Endothelial cell of umbilical vein (primary cell): ENCODE measurements around the gene TAMALIN. TPM values are rescaled to one million over a fixed set of nuclear protein-coding genes. Genes with fewer than 3 reads are reported as not detected.

ENCODE experiments used
- BruUV-seq: library from RNA; stranded (reverse); fragments of 400-500 nt; replicated peaks from 2 replicates; lab custom pipeline; 2021; lab: Mats Ljungman, UMichigan
- CTCF ChIA-PET: fragments of 300-600, 350-600 bp; sonication (Branson Sonifier 250); formaldehyde crosslinking; loops from one replicate; lab custom pipeline; 2021; ENCODE audit warnings: antibody characterized with exemption, inconsistent platforms; lab: Charles Lee
- POLR2A ChIA-PET: fragments of 300-600, 350-600 bp; sonication (Branson Sonifier 250); formaldehyde crosslinking; loops from one replicate; lab custom pipeline; 2021; ENCODE audit warnings: antibody characterized with exemption, inconsistent platforms; lab: Charles Lee
- DNase-seq: peaks from one replicate; pipeline ENCODE4 v3.0.0-alpha.2; 2011; ENCODE audit warnings: low read depth, low spot score
- FAIRE-seq: peaks from 2 replicates; lab custom pipeline; 2011; peaks lifted over from hg19 to GRCh38; lab: Jason Lieb, UNC
- H2AFZ ChIP-seq: 2 replicates; pipeline ENCODE4 v1.6.0; 2012; ENCODE audit warnings: low read depth, low read length, control low read depth, inconsistent platforms
- H3K27ac ChIP-seq: 2 replicates; pipeline ENCODE4 v1.5.1; 2011; ENCODE audit warnings: low read depth, mild to moderate bottlenecking, control low read depth, low read length, moderate library complexity; ENCODE audit not compliant: insufficient read depth
- H3K27me3 ChIP-seq, 2 experiments: 2 replicates each; pipeline versions ENCODE4 v1.6.0 to v1.6.1; 2011; ENCODE audit warnings: low read length in 2 of 2, mixed read lengths in 1 of 2; ENCODE audit not compliant: control insufficient read depth in 2 of 2, insufficient read depth in 2 of 2
- H3K36me3 ChIP-seq, 2 experiments: 2 replicates in 1 of 2; 3 replicates in 1 of 2; pipeline ENCODE4 v1.5.1; 2011; ENCODE audit warnings: low read length in 2 of 2, mild to moderate bottlenecking in 1 of 2, moderate library complexity in 1 of 2; ENCODE audit not compliant: control insufficient read depth in 2 of 2, insufficient read depth in 2 of 2; ENCODE audit errors: extremely low read depth in 1 of 2
- H3K4me1 ChIP-seq: 3 replicates; pipeline ENCODE4 v1.5.1; 2011; ENCODE audit warnings: mild to moderate bottlenecking, low read length; ENCODE audit not compliant: control insufficient read depth, insufficient read depth; ENCODE audit errors: extremely low read depth
- H3K4me2 ChIP-seq: 2 replicates; pipeline ENCODE4 v1.6.1; 2011; ENCODE audit warnings: low read length, control low read depth, mixed read lengths; ENCODE audit not compliant: insufficient read depth
- H3K4me3 ChIP-seq, 3 experiments: fragments of 200-600 bp in 1 of 3; sonication (generic), shearing (Covaris generic) in 1 of 3; replicated peaks in 1 of 3; 2 replicates each; pipeline ENCODE4 v1.5.1; 2011 to 2016; ENCODE audit warnings: control low read depth in 3 of 3, low read length in 3 of 3, mild to moderate bottlenecking in 2 of 3, inconsistent platforms in 1 of 3, low read depth in 1 of 3, moderate library complexity in 1 of 3; ENCODE audit not compliant: insufficient read depth in 1 of 3
- H3K79me2 ChIP-seq: 2 replicates; pipeline ENCODE4 v1.6.0; 2012; ENCODE audit warnings: low read length, inconsistent platforms; ENCODE audit not compliant: control insufficient read depth, insufficient read depth
- H3K9ac ChIP-seq: replicated peaks from 2 replicates; pipeline ENCODE3; 2011; ENCODE audit warnings: low read length, control low read depth; ENCODE audit not compliant: insufficient read depth; ENCODE audit errors: extremely low read depth
- H3K9me1 ChIP-seq: replicated peaks from 3 replicates; pipeline ENCODE4 v1.6.0; 2011; ENCODE audit warnings: mild to moderate bottlenecking, low read length; ENCODE audit not compliant: control insufficient read depth, insufficient read depth; ENCODE audit errors: extremely low read depth
- H3K9me3 ChIP-seq: replicated peaks from 2 replicates; pipeline ENCODE4 v1.5.1; 2012; ENCODE audit warnings: low read length, inconsistent platforms; ENCODE audit not compliant: control insufficient read depth, insufficient read depth
- H4K20me1 ChIP-seq: replicated peaks from 2 replicates; pipeline ENCODE3; 2011; ENCODE audit warnings: mild to moderate bottlenecking, low read length; ENCODE audit not compliant: control insufficient read depth, insufficient read depth; ENCODE audit errors: extremely low read depth
- EZH2 ChIP-seq: IDR thresholded peaks from 2 replicates; pipeline ENCODE4 v1.6.1; 2012; ENCODE audit warnings: borderline replicate concordance, low read depth, mild to moderate bottlenecking, moderate library complexity, low read length, inconsistent platforms; ENCODE audit not compliant: severe bottlenecking
- FOS ChIP-seq: IDR thresholded peaks from 2 replicates; pipeline ENCODE4 v1.6.1; 2011; ENCODE audit warnings: mild to moderate bottlenecking, low read length, moderate library complexity, borderline replicate concordance; ENCODE audit not compliant: insufficient read depth
- MAX ChIP-seq: IDR thresholded peaks from 2 replicates; pipeline ENCODE4 v1.6.1; 2011; ENCODE audit not compliant: insufficient read depth, insufficient read length
- POLR2A ChIP-seq: IDR thresholded peaks from 2 replicates; pipeline ENCODE4 v1.6.1; 2012; ENCODE audit warnings: low read depth, mild to moderate bottlenecking, control low read depth, low read length
- dilution Hi-C: fragments of 300-500 bp; cut with MboI; formaldehyde crosslinking; loops from one replicate; pipeline ENCODE4 v1.15.0; 2019; ENCODE audit warnings: low sequenced_read_pairs; ENCODE audit not compliant: extremely low pct_ligation_motif_present
- intact Hi-C: fragments of 100-400 bp; cut with micrococcal nuclease; formaldehyde crosslinking; loops from one replicate; pipeline ENCODE4 v1.10.0; 2022
- polyA plus RNA-seq, 4 experiments: library from polyadenylated mRNA; depleted of rRNA in 3 of 4; stranded (reverse) in 3 of 4; unstranded in 1 of 4; fragments of >200 nt; gene quantifications; 2 replicates each; pipeline versions ENCODE4 v1.2.1 to v1.2.3, GENCODE V29; 2011 to 2012; ENCODE audit warnings: missing spikeins in 1 of 4
- total RNA-seq: library from RNA; stranded (reverse); gene quantifications from 2 replicates; pipeline ENCODE4 v1.2.3, GENCODE V29; 2021

Gene TAMALIN
- total and polyA plus RNA-seq, 2 donors (not counting 3 experiments of a cell fraction or from before 2014, with no cell fraction given): 53.3 to 87.5 TPM

- no peak overlapping the region for H3K27ac ChIP-seq
- no peak overlapping the region for H3K4me3 ChIP-seq
- FAIRE-seq (no peak), DNase-seq (no peak)
- H3K36me3 ChIP-seq: peaks cover 0 to 2% of the 10 kb centered on the region in 2 experiments
- H3K9me3 ChIP-seq: no peaks in the 10 kb centered on the region
- no peak overlapping the region for H2AFZ ChIP-seq
- peaks cover 32% of the 10 kb centered on the region for H3K4me1 ChIP-seq
- ChIA-PET CTCF (interaction anchor here (1.0 to 11.4 kb wide), 7 partner anchors 10 to 86 kb away, joined by 3 to 946 read pairs (median 9); partner anchors contain the start of gene ATG101), POLR2A (interaction anchor here (5.8 kb wide), 1 partner anchor 16 kb away, joined by 221 read pairs; no protein-coding TSS in a partner anchor)
- no peak overlapping the region for H3K4me2 ChIP-seq
- H3K9ac ChIP-seq: no peak overlapping the region
- no peaks in the 10 kb centered on the region for H3K27me3 ChIP-seq
- peaks cover 26% of the 10 kb centered on the region for H3K79me2 ChIP-seq
- TF ChIP-seq POLR2A: no peak
- TF ChIP-seq MAX: no peak
- no peak for TF ChIP-seq EZH2
- no peak for TF ChIP-seq FOS
- H3K9me1 ChIP-seq: no peaks in the 10 kb centered on the region
- intact Hi-C loops (no loop called here), dilution Hi-C loops (no loop called here)
- H4K20me1 ChIP-seq: no peaks in the 10 kb centered on the region
- no TSS peak for BruUV-seq
Observed at GRCh38 chr12:52005218-52005902, 1.4 kb upstream of the TAMALIN start.
